NCI-H187 treated with DMSO at 0.1 percent for 48 hours (cell line): Measurements from ENCODE around the gene APBB2.

Source experiments
- DNase-seq: peaks from one replicate; lab custom pipeline; 2025; lab: John Stamatoyannopoulos, UW

APBB2 gene

DNA sequence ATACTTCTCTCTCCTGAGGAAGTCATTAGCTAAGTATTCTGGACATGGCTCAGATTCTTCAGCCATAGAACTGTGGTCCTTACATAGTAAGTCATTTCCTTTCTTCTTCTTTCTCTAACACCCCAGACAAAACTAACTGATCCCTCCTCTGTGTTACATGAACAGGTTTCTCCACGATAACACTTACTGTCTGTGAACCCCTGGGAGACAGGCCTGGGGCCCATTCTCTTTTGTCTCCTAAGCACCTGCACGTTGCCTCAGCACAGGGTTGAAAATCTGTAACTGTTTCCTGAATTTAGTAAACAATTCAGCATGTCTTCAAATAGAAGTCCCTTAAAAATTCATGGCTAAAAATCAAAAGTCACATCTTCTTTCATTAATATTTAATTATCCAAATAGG lies 24.7 kb downstream of the APBB2 start:
- no peak for DNase-seq

DNA sequence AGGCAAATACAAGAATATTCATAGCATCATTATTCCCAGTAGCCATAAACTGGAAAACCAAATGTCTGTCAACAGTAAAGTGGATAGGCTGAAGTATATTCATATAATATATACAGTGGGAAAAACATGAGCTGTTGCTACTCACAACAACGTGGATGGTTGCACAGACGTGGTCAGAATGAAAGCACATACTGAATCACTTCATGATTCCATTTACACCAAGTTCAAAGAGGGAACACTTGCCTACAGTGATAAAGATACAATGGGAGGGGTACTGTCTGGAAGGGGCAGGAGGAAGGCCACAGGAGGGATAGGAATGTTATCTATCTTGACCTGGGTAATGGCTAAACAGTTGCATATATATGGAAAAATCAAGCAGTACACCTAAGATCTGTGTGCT lies 25.3 kb downstream of the APBB2 start:
- no peak for DNase-seq

DNA sequence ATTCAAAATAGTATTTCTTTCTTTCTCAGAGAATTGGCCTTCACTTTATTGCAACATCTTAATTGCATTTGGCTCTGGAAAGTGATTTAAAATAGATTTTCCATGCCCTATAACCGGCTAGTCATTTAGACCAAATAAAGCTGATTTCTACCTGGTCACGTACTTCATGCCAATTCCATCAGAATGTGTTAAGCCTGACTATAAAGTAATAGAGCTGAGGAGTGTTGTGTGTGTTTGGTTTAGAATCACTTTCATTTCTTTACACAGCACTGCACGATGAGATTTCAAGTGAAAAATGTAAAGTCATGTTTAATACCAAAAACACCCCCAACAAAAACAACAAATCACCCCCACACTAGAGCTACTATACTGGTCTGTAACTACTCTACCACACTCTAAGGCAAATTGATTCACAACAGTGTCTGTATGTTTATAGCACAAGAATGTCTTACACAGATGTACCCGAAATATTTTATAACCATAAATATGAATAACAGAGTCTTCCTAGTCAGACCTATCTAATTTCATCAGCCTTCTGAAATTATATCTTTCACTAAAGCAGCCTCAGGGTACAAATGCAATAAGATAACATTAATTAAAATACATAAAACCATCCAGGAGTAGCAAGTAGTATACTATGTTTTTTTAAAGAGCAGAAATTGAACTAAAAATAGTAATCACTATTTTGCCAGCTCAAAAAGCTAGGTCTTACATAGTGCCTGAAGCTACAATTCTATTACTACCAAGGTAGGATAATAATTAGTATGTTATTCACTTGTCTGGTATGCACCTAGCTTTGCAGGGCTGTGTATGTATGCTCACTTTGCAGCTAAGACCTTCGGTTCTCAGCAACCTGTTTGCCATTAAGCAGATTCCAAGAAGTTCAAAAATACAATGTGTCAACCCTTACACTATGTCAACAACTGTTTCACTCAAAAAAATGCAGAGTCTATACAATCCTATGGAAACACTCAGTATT lies 28.4 kb downstream of the APBB2 start:
- no peak for DNase-seq

DNA sequence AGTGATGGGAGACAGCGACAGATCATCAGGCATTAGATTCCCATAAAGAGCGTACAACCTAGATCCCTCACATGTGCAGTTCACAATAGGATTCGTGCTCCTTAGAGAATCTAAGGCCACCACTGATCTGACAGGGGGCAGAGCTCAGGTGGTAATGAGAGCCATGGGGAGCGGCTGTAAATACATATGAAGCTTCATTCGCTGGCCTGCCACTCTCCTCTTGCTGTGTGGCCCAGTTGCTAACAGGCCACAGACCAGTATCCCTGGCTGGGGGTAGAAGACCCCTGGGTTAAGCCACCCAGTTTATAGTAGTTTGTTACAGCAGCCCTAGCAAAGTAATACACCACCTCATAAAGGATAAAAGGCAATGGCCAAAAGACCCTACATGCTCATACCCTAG lies 30.3 kb downstream of the APBB2 start:
- no peak for DNase-seq

GRCh38 chr4:41183021-41183553 lies 31.3 kb downstream of the APBB2 start:
- no peak for DNase-seq

- no peak for DNase-seq
Measured at GRCh38 chr4:41181037-41181436, 33.3 kb downstream of the APBB2 start.

- no peak for DNase-seq
Measured at GRCh38 chr4:41179498-41180195, 34.7 kb downstream of the APBB2 start.

GRCh38 chr4:41178372-41179370 lies 35.7 kb downstream of the APBB2 start:
- DNase-seq = no peak

- no peak for DNase-seq
Measured at GRCh38 chr4:41177016-41177415, 37.3 kb downstream of the APBB2 start.

GRCh38 chr4:41176340-41176739 lies 38.0 kb downstream of the APBB2 start:
- no peak for DNase-seq

GRCh38 chr4:41175794-41176193 lies 38.5 kb downstream of the APBB2 start:
- no peak for DNase-seq

GRCh38 chr4:41174444-41174843 lies 39.9 kb downstream of the APBB2 start:
- DNase-seq = no peak

GRCh38 chr4:41172786-41173185 lies 41.6 kb downstream of the APBB2 start:
- no peak for DNase-seq

DNA sequence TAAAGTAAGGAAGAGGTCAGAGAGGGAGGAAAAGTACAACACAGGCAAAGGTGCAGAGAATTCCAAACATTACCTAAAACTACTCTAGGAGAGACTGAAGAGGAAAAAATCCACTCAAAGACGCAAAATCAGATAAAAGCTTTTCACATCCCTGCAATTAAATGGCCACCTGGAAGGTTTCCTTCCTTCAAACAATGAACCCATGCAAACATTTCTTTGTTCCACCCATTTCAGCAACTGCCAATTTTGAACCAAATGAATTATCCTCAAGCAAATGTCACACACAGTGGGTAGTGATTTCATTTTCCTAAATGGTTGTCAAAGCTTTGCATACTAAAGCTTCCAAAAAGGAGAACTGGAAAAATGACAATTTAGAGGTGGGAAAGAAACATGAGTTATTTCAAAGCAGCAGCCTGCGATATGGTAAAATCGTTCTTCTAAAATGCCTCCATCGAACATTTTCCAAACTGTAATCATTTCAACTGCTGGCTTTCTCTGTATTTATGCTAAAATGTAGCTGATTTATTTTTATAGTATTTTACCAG lies 45.0 kb downstream of the APBB2 start:
- DNase-seq = peak; percentile 29

DNA sequence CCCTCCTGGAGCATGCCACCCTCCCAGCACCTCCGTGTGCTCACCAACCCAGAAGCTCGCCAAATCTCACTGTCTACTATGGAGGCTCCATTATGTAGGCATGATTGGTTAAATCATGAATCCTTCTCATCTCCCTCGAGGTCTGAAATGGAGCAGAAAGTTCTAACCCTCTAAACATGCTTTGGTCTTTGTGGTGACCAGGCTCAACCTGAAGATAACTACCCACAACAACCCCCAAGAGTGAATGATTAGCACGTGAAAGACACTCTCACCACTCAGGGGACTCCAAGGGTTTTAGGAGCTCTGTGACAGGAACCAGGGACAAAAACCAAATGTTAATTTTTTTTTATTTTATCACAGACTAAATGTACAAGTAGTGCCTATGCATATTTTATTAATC lies 47.2 kb downstream of the APBB2 start:
- DNase-seq = no peak

- DNase-seq = no peak
Measured at GRCh38 chr4:41164405-41164804, 49.9 kb downstream of the APBB2 start.

GRCh38 chr4:41161355-41161754 lies 53.0 kb downstream of the APBB2 start:
- DNase-seq = no peak

- no peak for DNase-seq
Measured at GRCh38 chr4:41160856-41161255, 53.5 kb downstream of the APBB2 start.

- DNase-seq = no peak
Measured at GRCh38 chr4:41160012-41160789, 54.1 kb downstream of the APBB2 start.

DNA sequence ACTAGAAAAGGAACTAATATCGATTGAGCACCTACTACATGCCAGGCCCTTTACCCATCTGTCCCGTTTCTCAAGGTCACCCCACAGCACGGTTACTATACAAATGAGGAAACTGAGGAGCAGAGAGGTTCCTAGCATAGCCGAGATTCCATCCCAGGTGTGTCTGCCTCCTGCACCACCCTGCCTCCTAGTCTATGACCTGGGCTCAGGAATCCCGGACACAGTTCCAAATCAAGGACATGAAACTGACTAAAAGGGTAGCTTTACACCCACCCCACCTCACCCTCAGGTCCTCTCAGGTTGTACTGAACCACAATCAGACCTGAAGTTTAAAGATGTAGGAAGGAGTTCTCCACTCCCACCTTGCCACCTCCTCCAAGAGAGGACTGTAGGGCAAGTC lies 55.6 kb downstream of the APBB2 start:
- DNase-seq = no peak

- DNase-seq = no peak
Measured at GRCh38 chr4:41158274-41158673, 56.1 kb downstream of the APBB2 start.
